Stimulated activated CD4-positive, alpha-beta T cell treated with anti-CD3 and anti-CD28 coated beads, Interleukin-15, amount 100 ng/mL, for 24 hours (primary cell): ENCODE measurements around the gene TM9SF1.
A peak's percentile ranks its signal among the peaks of the same experiment; 100 is the strongest.

ENCODE experiments used
- DNase-seq: peaks from one replicate; pipeline ENCODE4 v3.0.0-alpha.2; 2020

TM9SF1 gene

GRCh38 chr14:24178399-24179178 lies 16.7 kb downstream of the TM9SF1 start:
- no peak for DNase-seq

GRCh38 chr14:24177891-24178290 lies 17.4 kb downstream of the TM9SF1 start:
- no peak for DNase-seq

- no peak for DNase-seq
Measured at GRCh38 chr14:24177041-24177825, 18.0 kb downstream of the TM9SF1 start.

GRCh38 chr14:24176599-24176998 lies 18.6 kb downstream of the TM9SF1 start:
- no peak for DNase-seq

GRCh38 chr14:24172871-24173281 lies 22.4 kb downstream of the TM9SF1 start:
- no peak for DNase-seq

- DNase-seq = no peak
Measured at GRCh38 chr14:24172261-24172860, 22.9 kb downstream of the TM9SF1 start.

GRCh38 chr14:24171422-24172260 lies 23.6 kb downstream of the TM9SF1 start, which contains the start of gene REC8:
TSS of gene REC8 (plus strand) at chr14:24172080. CDS start at chr14:24172553, 473 bp downstream.
- peak; percentile 79 for DNase-seq

GRCh38 chr14:24167469-24168114 lies 27.6 kb downstream of the TM9SF1 start:
- no peak for DNase-seq

- DNase-seq = no peak
Measured at GRCh38 chr14:24165785-24166184, 29.5 kb downstream of the TM9SF1 start.

GRCh38 chr14:24164518-24164991 lies 30.7 kb downstream of the TM9SF1 start:
- no peak for DNase-seq

- DNase-seq = peak; percentile 54
Measured at GRCh38 chr14:24162093-24162492, 33.1 kb downstream of the TM9SF1 start.

- peak; percentile 96 for DNase-seq
Measured at GRCh38 chr14:24160850-24161804, 34.1 kb downstream of the TM9SF1 start, which contains the start of gene IRF9. TSS of gene IRF9 (plus strand) at chr14:24161265. CDS start at chr14:24162145, 880 bp downstream.

GRCh38 chr14:24160499-24160849 lies 34.8 kb downstream of the TM9SF1 start:
- DNase-seq = no peak

- no peak for DNase-seq
Measured at GRCh38 chr14:24159777-24160498, 35.3 kb downstream of the TM9SF1 start.

- DNase-seq = no peak
Measured at GRCh38 chr14:24157331-24157730, 37.9 kb downstream of the TM9SF1 start.

GRCh38 chr14:24156840-24157239 lies 38.4 kb downstream of the TM9SF1 start:
- no peak for DNase-seq

GRCh38 chr14:24155100-24155499 lies 40.1 kb downstream of the TM9SF1 start:
- no peak for DNase-seq

- DNase-seq = no peak
Measured at GRCh38 chr14:24151404-24152080, 43.7 kb downstream of the TM9SF1 start.

- no peak for DNase-seq
Measured at GRCh38 chr14:24150993-24151392, 44.2 kb downstream of the TM9SF1 start.
